Mesenchymal stem cell (in vitro differentiated cells and primary cell): ENCODE measurements around the gene TMC2.

Experiments
- DNase-seq: peaks from one replicate; pipeline ENCODE4 v3.0.0-alpha.2; 2013
- H2AFZ ChIP-seq: one replicate; pipeline ENCODE4 v1.6.1; 2013; ENCODE audit warnings: low read depth, mild to moderate bottlenecking, control low read depth, inconsistent platforms, low read length, moderate library complexity
- H2AK5ac ChIP-seq: 2 replicates; pipeline ENCODE4 v1.6.1; 2013; ENCODE audit warnings: low read length, moderate library complexity, mild to moderate bottlenecking, inconsistent platforms; ENCODE audit not compliant: severe bottlenecking
- H2BK120ac ChIP-seq: one replicate; pipeline ENCODE4 v1.6.1; 2013; ENCODE audit warnings: low read depth, mild to moderate bottlenecking, inconsistent platforms, low read length, moderate library complexity
- H2BK12ac ChIP-seq, 2 experiments: one replicate each; pipeline ENCODE4 v1.6.1; 2013; ENCODE audit warnings: inconsistent platforms in 2 of 2, low read length in 2 of 2, mild to moderate bottlenecking in 2 of 2, moderate library complexity in 2 of 2, control low read depth in 1 of 2
- H2BK15ac ChIP-seq: one replicate; pipeline ENCODE4 v1.6.1; 2013; ENCODE audit warnings: mild to moderate bottlenecking, low read depth, inconsistent platforms; ENCODE audit not compliant: poor library complexity, severe bottlenecking
- H2BK5ac ChIP-seq: 2 replicates; pipeline ENCODE4 v1.6.1; 2013; ENCODE audit warnings: low read depth, mild to moderate bottlenecking, low read length, control low read depth, inconsistent platforms; ENCODE audit not compliant: poor library complexity, severe bottlenecking
- H3K14ac ChIP-seq, 2 experiments: one replicate each; pipeline ENCODE4 v1.6.1; 2013; ENCODE audit warnings: inconsistent platforms in 2 of 2, low read length in 2 of 2, control low read depth in 1 of 2, mild to moderate bottlenecking in 1 of 2, moderate library complexity in 1 of 2
- H3K18ac ChIP-seq, 2 experiments: one replicate each; pipeline ENCODE4 v1.6.1; 2013; ENCODE audit warnings: inconsistent platforms in 2 of 2, low read length in 2 of 2, control low read depth in 1 of 2, low read depth in 1 of 2, mild to moderate bottlenecking in 1 of 2
- H3K23ac ChIP-seq, 2 experiments: one replicate each; pipeline ENCODE4 v1.6.1; 2013; ENCODE audit warnings: inconsistent platforms in 2 of 2, low read length in 2 of 2, mild to moderate bottlenecking in 2 of 2, moderate library complexity in 2 of 2, control low read depth in 1 of 2
- H3K27ac ChIP-seq: 2 replicates; pipeline ENCODE4 v1.5.1; 2013; ENCODE audit warnings: mild to moderate bottlenecking, moderate library complexity, low read length, control low read depth, inconsistent platforms; ENCODE audit not compliant: poor library complexity, severe bottlenecking
- H3K27me3 ChIP-seq, 2 experiments: 2 replicates each; pipeline versions ENCODE4 v1.6.1 to v1.7.0; 2013; ENCODE audit warnings: low read length in 2 of 2, mild to moderate bottlenecking in 2 of 2, moderate library complexity in 2 of 2, control low read depth in 1 of 2, inconsistent platforms in 1 of 2; ENCODE audit not compliant: control insufficient read depth in 1 of 2, insufficient read depth in 1 of 2
- H3K36me3 ChIP-seq, 2 experiments: 2 replicates each; pipeline versions ENCODE4 v1.6.1 to v1.7.0; 2013; ENCODE audit warnings: low read length in 2 of 2, control low read depth in 1 of 2, inconsistent platforms in 1 of 2, low read depth in 1 of 2, mild to moderate bottlenecking in 1 of 2; ENCODE audit not compliant: insufficient read depth in 2 of 2, control insufficient read depth in 1 of 2
- H3K4ac ChIP-seq, 2 experiments: one replicate each; pipeline ENCODE4 v1.6.1; 2013; ENCODE audit warnings: inconsistent platforms in 2 of 2, low read length in 2 of 2, mild to moderate bottlenecking in 2 of 2, moderate library complexity in 2 of 2, control low read depth in 1 of 2, low read depth in 1 of 2
- H3K4me1 ChIP-seq: 2 replicates; pipeline ENCODE4 v1.6.1; 2013; ENCODE audit warnings: low read depth, low read length, control low read depth; ENCODE audit not compliant: control insufficient read depth, insufficient read depth
- H3K4me2 ChIP-seq: 2 replicates; pipeline ENCODE4 v1.6.1; 2013; ENCODE audit warnings: low read length, mild to moderate bottlenecking, inconsistent platforms; ENCODE audit not compliant: poor library complexity, severe bottlenecking
- H3K4me3 ChIP-seq, 2 experiments: 2 replicates each; pipeline versions ENCODE4 v1.5.1 to v1.7.0; 2013; ENCODE audit warnings: low read length in 2 of 2, mild to moderate bottlenecking in 2 of 2, control low read depth in 1 of 2, low read depth in 1 of 2; ENCODE audit not compliant: insufficient read depth in 1 of 2
- H3K79me1 ChIP-seq: replicated peaks from 2 replicates; pipeline ENCODE4 v1.6.1; 2013; ENCODE audit warnings: mild to moderate bottlenecking, control low read depth, low read length, inconsistent platforms; ENCODE audit not compliant: poor library complexity, severe bottlenecking
- H3K9ac ChIP-seq: 2 replicates; pipeline ENCODE4 v1.7.0; 2013; ENCODE audit warnings: mild to moderate bottlenecking, low read length, moderate library complexity
- H3K9me3 ChIP-seq: 2 replicates; pipeline ENCODE4 v1.7.0; 2013; ENCODE audit warnings: mild to moderate bottlenecking, low read length; ENCODE audit not compliant: control insufficient read depth
- H4K8ac ChIP-seq: one replicate; pipeline ENCODE4 v1.6.1; 2013; ENCODE audit warnings: inconsistent platforms, mild to moderate bottlenecking, low read length, moderate library complexity
- H4K91ac ChIP-seq: one replicate; pipeline ENCODE4 v1.6.1; 2013; ENCODE audit warnings: mild to moderate bottlenecking, low read length, inconsistent platforms
- WGBS: methylation state at CpG from one replicate; pipeline ENCODE4 v1.1.7; 2013; ENCODE audit warnings: mixed read lengths; 5-methylcytosine and 5-hydroxymethylcytosine counted together

TMC2 gene

GRCh38 chr20:2640260-2640659 lies 103.9 kb downstream of the TMC2 start:
- peaks cover 7 to 12% of the 10 kb centered on the region in 2 experiments for H3K27me3 ChIP-seq
- H4K8ac ChIP-seq: no peak overlapping the region
- H2BK5ac ChIP-seq: no peak overlapping the region
- no peaks in the 10 kb centered on the region for H3K4me1 ChIP-seq
- no peak overlapping the region for H3K9ac ChIP-seq
- no peak for DNase-seq
- H3K23ac ChIP-seq: no peak overlapping the region
- no peak overlapping the region for H2AFZ ChIP-seq
- no peak overlapping the region for H3K18ac ChIP-seq
- peaks cover 0 to 29% of the 10 kb centered on the region in 2 experiments for H3K36me3 ChIP-seq
- H3K27ac ChIP-seq: no peak overlapping the region
- H3K4me3 ChIP-seq: no peak overlapping the region
- H3K9me3 ChIP-seq: no peaks in the 10 kb centered on the region
- no peak overlapping the region for H3K14ac ChIP-seq
- H2BK12ac ChIP-seq: no peak overlapping the region
- H2BK15ac ChIP-seq: no peak overlapping the region
- H3K4ac ChIP-seq: no peak overlapping the region
- H2AK5ac ChIP-seq: no peak overlapping the region
- WGBS: 73% methylated on average over 1 of the region's 1 CpG
- H3K4me2 ChIP-seq: no peak overlapping the region
- no peak overlapping the region for H2BK120ac ChIP-seq
- H3K79me1 ChIP-seq: no peaks in the 10 kb centered on the region
- no peak overlapping the region for H4K91ac ChIP-seq

DNA sequence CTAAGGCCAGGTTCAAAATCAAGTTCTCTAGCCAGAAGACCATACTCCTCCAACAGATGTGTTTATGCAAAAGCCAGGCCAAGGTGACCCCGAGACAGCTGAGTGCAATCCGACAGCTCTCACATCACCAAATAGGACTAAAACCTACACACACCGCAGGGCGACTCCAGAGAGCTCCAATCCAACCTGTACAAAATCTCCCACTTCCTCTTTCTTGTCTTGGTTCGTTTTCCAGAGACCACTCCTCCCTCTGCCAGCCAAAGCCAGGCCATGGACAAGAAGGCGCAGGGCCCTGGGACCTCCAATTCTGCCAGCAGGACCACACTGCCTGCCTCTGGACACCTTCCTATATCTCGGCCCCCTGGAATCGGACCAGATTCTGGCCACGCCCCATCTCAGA lies 104.5 kb downstream of the TMC2 start:
- no peak for DNase-seq
- H3K4me1 ChIP-seq: no peaks in the 10 kb centered on the region
- H3K18ac ChIP-seq: no peak overlapping the region
- no peak overlapping the region for H4K91ac ChIP-seq
- H3K27me3 ChIP-seq: peaks cover under 1 to 6% of the 10 kb centered on the region in 2 experiments
- no peak overlapping the region for H3K14ac ChIP-seq
- H3K9ac ChIP-seq: no peak overlapping the region
- no peak overlapping the region for H3K23ac ChIP-seq
- H3K4ac ChIP-seq: no peak overlapping the region
- H2BK5ac ChIP-seq: no peak overlapping the region
- H3K4me3 ChIP-seq: no peak overlapping the region
- H3K27ac ChIP-seq: no peak overlapping the region
- no peaks in the 10 kb centered on the region for H3K79me1 ChIP-seq
- H2BK120ac ChIP-seq: no peak overlapping the region
- H3K4me2 ChIP-seq: no peak overlapping the region
- H2AFZ ChIP-seq: no peak overlapping the region
- WGBS: 84% methylated on average over 9 of the region's 9 CpGs
- no peak overlapping the region for H2BK12ac ChIP-seq
- H3K9me3 ChIP-seq: no peaks in the 10 kb centered on the region
- H3K36me3 ChIP-seq: peaks cover 0 to 29% of the 10 kb centered on the region in 2 experiments
- no peak overlapping the region for H4K8ac ChIP-seq
- H2BK15ac ChIP-seq: no peak overlapping the region
- H2AK5ac ChIP-seq: no peak overlapping the region

GRCh38 chr20:2643708-2644107 lies 107.3 kb downstream of the TMC2 start:
- Histone ChIP-seq H2BK5ac (no peak overlapping the region), H2BK15ac (no peak overlapping the region), H4K8ac (no peak overlapping the region), H3K36me3 (peaks cover 0 to 29% of the 10 kb centered on the region in 2 experiments), H2BK12ac (no peak overlapping the region), H3K79me1 (no peaks in the 10 kb centered on the region), H3K23ac (no peak overlapping the region), H2BK120ac (no peak overlapping the region), H3K18ac (no peak overlapping the region), H4K91ac (no peak overlapping the region), H3K27me3 (no peaks in the 10 kb centered on the region), H2AFZ (no peak overlapping the region), H3K9me3 (no peaks in the 10 kb centered on the region), H2AK5ac (no peak overlapping the region), H3K27ac (no peak overlapping the region), H3K4me2 (no peak overlapping the region), H3K9ac (no peak overlapping the region), H3K4me1 (no peaks in the 10 kb centered on the region), H3K4me3 (no peak overlapping the region), H3K14ac (no peak overlapping the region), H3K4ac (no peak overlapping the region)
- WGBS: 79% methylated on average over 1 of the region's 1 CpG
- no peak for DNase-seq

DNA sequence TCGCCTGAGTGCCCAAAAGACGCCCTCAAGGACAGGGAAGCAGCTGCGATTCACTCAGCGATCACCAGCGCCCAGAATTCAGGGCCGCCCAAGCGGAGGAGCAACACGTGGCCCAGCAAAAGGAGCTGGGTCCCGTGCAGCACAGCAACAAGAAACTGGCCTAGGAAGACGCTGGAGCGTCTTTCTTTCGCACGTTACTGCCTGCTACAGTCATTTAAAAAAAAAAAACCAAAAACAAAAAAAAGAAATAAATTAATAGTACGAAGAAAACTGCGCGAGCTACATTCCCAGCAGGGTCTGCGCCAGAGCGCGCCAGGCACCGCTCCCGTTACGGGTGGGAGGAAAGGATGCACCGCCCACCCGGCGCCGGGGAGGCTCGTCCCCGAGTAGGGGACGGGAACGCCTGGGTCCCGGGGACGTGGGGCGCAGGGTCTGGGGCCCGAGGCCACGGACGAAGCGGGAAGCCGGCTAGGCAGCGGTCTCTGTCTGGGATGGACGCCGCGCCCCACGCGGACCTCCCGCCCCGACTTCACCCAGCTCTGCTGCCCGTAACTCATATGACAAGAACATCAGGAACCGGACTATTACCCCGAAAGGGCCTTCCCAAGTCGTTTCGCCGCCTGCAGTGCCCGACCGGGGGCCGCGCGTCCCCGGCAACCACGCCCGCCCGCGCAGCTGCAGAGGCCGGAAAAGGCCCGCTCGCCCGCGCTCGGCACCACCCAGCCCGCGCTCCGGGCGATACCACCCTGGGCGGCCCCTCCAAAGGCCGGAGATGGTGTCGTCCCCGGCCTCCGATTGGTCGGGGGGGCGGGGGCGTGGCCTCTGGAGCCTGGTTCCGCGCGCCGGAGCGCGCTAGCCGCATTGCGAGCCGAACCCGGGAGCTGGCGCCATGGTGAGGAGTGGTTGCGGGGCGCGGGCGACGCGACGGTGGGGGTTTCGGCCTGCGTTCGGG lies 115.7 kb downstream of the TMC2 start, which contains the start of gene NOP56:
TSS of gene NOP56 (plus strand) at position 861 of the 952 bp plus-strand sequence. CDS start at position 890, 29 bp downstream.
- H2BK15ac ChIP-seq: peak within 1 kb of the TSS; percentile 35
- peak within 1 kb of the TSS; percentile 84 for H2BK120ac ChIP-seq
- peaks cover 22% of the 10 kb centered on the region for H3K79me1 ChIP-seq
- peak; percentile 92 for DNase-seq
- H3K4me2 ChIP-seq: peak within 1 kb of the TSS; percentile 91
- H3K23ac ChIP-seq: peak within 1 kb of the TSS in 1 of 2 experiments; percentile 99
- peak within 1 kb of the TSS; percentile 97 to 99 for H3K4me3 ChIP-seq
- H2BK12ac ChIP-seq: peak within 1 kb of the TSS in 1 of 2 experiments; percentile 29
- H3K14ac ChIP-seq: peak within 1 kb of the TSS in 1 of 2 experiments; percentile 97
- WGBS: under 1% methylated on average over 92 of the region's 101 CpGs
- no peaks in the 10 kb centered on the region for H3K9me3 ChIP-seq
- H2BK5ac ChIP-seq: peak within 1 kb of the TSS; percentile 75
- peak within 1 kb of the TSS; percentile 80 for H3K27ac ChIP-seq
- no peaks in the 10 kb centered on the region for H3K27me3 ChIP-seq
- H3K36me3 ChIP-seq: peaks cover 32 to 33% of the 10 kb centered on the region in 2 experiments
- peak within 1 kb of the TSS; percentile 96 for H4K91ac ChIP-seq
- peak within 1 kb of the TSS; percentile 96 for H3K9ac ChIP-seq
- peak within 1 kb of the TSS; percentile 7 for H2AK5ac ChIP-seq
- H3K4me1 ChIP-seq: peaks cover 12% of the 10 kb centered on the region
- peak within 1 kb of the TSS; percentile 89 for H2AFZ ChIP-seq
- H3K4ac ChIP-seq: peak within 1 kb of the TSS; percentile 91 to 95
- peak within 1 kb of the TSS; percentile 91 to 100 for H3K18ac ChIP-seq
- H4K8ac ChIP-seq: peak within 1 kb of the TSS; percentile 97
